ENCODE data around the gene ERC2.

The ERC2 gene

DNA sequence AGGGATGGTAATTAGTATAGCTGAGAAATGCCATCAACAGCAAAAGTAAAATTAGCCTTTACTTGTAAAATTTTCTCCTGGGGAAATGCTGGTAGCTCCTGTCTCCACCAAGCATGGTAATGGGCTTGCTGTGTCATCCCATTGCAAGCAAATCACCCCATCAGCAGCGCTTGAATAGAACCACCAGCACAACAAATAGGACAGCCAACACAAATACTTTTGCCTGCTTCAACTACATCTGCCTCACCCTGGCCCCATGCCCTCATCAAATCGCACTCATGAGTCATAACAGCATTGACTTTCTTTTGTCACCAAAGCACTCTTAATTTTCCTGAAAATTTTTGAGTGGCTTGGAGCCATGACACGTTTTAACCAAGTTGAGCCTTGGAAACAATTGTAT is 52.6 kb downstream of the ERC2 start:
- ATAC-seq = no peak
- TF ChIP-seq ZC3H10 (CRISPR knock-in tag; IDR thresholded peaks at IDR 0.05) = no peak
- TF ChIP-seq, protein P1, sequence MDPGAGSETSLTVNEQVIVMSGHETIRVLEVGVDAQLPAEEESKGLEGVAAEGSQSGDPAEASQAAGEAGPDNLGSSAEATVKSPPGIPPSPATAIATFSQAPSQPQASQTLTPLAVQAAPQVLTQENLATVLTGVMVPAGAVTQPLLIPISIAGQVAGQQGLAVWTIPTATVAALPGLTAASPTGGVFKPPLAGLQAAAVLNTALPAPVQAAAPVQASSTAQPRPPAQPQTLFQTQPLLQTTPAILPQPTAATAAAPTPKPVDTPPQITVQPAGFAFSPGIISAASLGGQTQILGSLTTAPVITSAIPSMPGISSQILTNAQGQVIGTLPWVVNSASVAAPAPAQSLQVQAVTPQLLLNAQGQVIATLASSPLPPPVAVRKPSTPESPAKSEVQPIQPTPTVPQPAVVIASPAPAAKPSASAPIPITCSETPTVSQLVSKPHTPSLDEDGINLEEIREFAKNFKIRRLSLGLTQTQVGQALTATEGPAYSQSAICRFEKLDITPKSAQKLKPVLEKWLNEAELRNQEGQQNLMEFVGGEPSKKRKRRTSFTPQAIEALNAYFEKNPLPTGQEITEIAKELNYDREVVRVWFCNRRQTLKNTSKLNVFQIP (CRISPR knock-in tag; IDR thresholded peaks at IDR 0.05; ENCODE audit: borderline replicate concordance, low read depth) = no peak
- TF ChIP-seq ISL1 (CRISPR knock-in tag; IDR thresholded peaks at IDR 0.05) = no peak
- TF ChIP-seq, protein P2, sequence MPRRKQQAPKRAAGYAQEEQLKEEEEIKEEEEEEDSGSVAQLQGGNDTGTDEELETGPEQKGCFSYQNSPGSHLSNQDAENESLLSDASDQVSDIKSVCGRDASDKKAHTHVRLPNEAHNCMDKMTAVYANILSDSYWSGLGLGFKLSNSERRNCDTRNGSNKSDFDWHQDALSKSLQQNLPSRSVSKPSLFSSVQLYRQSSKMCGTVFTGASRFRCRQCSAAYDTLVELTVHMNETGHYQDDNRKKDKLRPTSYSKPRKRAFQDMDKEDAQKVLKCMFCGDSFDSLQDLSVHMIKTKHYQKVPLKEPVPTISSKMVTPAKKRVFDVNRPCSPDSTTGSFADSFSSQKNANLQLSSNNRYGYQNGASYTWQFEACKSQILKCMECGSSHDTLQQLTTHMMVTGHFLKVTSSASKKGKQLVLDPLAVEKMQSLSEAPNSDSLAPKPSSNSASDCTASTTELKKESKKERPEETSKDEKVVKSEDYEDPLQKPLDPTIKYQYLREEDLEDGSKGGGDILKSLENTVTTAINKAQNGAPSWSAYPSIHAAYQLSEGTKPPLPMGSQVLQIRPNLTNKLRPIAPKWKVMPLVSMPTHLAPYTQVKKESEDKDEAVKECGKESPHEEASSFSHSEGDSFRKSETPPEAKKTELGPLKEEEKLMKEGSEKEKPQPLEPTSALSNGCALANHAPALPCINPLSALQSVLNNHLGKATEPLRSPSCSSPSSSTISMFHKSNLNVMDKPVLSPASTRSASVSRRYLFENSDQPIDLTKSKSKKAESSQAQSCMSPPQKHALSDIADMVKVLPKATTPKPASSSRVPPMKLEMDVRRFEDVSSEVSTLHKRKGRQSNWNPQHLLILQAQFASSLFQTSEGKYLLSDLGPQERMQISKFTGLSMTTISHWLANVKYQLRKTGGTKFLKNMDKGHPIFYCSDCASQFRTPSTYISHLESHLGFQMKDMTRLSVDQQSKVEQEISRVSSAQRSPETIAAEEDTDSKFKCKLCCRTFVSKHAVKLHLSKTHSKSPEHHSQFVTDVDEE (CRISPR knock-in tag; IDR thresholded peaks at IDR 0.05) = no peak
- no peak for TF ChIP-seq CSDC2 (CRISPR knock-in tag; IDR thresholded peaks at IDR 0.05)
- TF ChIP-seq, protein P3, sequence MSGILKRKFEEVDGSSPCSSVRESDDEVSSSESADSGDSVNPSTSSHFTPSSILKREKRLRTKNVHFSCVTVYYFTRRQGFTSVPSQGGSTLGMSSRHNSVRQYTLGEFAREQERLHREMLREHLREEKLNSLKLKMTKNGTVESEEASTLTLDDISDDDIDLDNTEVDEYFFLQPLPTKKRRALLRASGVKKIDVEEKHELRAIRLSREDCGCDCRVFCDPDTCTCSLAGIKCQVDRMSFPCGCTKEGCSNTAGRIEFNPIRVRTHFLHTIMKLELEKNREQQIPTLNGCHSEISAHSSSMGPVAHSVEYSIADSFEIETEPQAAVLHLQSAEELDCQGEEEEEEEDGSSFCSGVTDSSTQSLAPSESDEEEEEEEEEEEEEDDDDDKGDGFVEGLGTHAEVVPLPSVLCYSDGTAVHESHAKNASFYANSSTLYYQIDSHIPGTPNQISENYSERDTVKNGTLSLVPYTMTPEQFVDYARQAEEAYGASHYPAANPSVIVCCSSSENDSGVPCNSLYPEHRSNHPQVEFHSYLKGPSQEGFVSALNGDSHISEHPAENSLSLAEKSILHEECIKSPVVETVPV (CRISPR knock-in tag; IDR thresholded peaks at IDR 0.05) = no peak
- TF ChIP-seq, protein P4, sequence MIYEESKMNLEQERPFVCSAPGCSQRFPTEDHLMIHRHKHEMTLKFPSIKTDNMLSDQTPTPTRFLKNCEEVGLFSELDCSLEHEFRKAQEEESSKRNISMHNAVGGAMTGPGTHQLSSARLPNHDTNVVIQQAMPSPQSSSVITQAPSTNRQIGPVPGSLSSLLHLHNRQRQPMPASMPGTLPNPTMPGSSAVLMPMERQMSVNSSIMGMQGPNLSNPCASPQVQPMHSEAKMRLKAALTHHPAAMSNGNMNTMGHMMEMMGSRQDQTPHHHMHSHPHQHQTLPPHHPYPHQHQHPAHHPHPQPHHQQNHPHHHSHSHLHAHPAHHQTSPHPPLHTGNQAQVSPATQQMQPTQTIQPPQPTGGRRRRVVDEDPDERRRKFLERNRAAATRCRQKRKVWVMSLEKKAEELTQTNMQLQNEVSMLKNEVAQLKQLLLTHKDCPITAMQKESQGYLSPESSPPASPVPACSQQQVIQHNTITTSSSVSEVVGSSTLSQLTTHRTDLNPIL (CRISPR knock-in tag; IDR thresholded peaks at IDR 0.05; ENCODE audit: low read depth) = no peak
- no peak for TF ChIP-seq ESRRG (CRISPR knock-in tag; IDR thresholded peaks at IDR 0.05)
- TF ChIP-seq ZFP30 (CRISPR knock-in tag; IDR thresholded peaks at IDR 0.05) = no peak
- no peak for TF ChIP-seq ZNF70 (CRISPR knock-in tag; IDR thresholded peaks at IDR 0.05)
- no peak for TF ChIP-seq PPARA (CRISPR knock-in tag; IDR thresholded peaks at IDR 0.05; ENCODE audit: borderline replicate concordance)
- no peak for TF ChIP-seq PATZ1 (CRISPR knock-in tag; IDR thresholded peaks at IDR 0.05; ENCODE audit: borderline replicate concordance)
- TF ChIP-seq TCF4 (CRISPR knock-in tag; IDR thresholded peaks at IDR 0.05; ENCODE audit: borderline replicate concordance) = no peak
- TF ChIP-seq GLIS3 (CRISPR knock-in tag; IDR thresholded peaks at IDR 0.05) = no peak

DNA sequence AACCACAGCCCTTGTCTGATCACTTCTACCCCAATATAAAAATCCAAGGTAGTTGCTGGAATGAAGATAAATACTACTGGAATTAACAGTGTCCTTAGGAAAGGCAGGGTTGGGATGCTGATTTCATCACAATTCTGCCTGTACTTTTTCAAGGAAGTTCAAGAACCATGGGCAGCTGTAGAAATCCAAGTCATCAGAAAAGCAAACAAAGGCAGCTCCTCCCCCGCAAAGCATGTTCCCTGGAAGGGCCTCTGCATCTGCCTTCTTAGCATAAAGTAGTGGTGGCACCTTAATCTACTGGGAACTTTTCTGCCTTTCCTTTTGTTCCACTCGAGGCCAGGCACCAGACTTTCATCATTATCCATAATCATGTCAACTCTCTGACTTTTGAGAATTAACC is 54.4 kb downstream of the ERC2 start:
- ATAC-seq = no peak
- TF ChIP-seq TOX (CRISPR knock-in tag; IDR thresholded peaks at IDR 0.05; ENCODE audit: borderline replicate concordance) (no peak), ZFP3 (CRISPR knock-in tag; IDR thresholded peaks at IDR 0.05) (no peak), PPARA (CRISPR knock-in tag; IDR thresholded peaks at IDR 0.05; ENCODE audit: borderline replicate concordance) (no peak), ZNF70 (CRISPR knock-in tag; IDR thresholded peaks at IDR 0.05) (no peak), ARNTL (CRISPR knock-in tag; IDR thresholded peaks at IDR 0.05; ENCODE audit: borderline replicate concordance, low read depth) (no peak), OSR1 (CRISPR knock-in tag; IDR thresholded peaks at IDR 0.05) (no peak), ZC3H10 (CRISPR knock-in tag; IDR thresholded peaks at IDR 0.05) (no peak)

- TF ChIP-seq, protein P2 (CRISPR knock-in tag; IDR thresholded peaks at IDR 0.05) = no peak
- TF ChIP-seq ESRRG (CRISPR knock-in tag; IDR thresholded peaks at IDR 0.05) = no peak
- no peak for TF ChIP-seq ZC3H10 (CRISPR knock-in tag; IDR thresholded peaks at IDR 0.05)
Observed at GRCh38 chr3:56411166-56411565, 57.1 kb downstream of the ERC2 start.

More at GRCh38 chr3:56411166-56411565, 57.1 kb downstream of the ERC2 start:
- ATAC-seq = no peak

Measured in SK-N-SH treated with all-trans-retinoic acid at 6 μM for 48 hours (cell line).